Activated CD8-positive, alpha-beta memory T cell treated with anti-CD3 and anti-CD28 coated beads for 4 hours (primary cell): ENCODE measurements around the gene OR10K2.

ENCODE experiments used
- DNase-seq, 2 donors: peaks; one replicate each; pipeline ENCODE4 v3.0.0-alpha.2; 2020; ENCODE audit warnings: low read depth in 2 of 2

OR10K2 gene

GRCh38 chr1:158371188-158371953, 54.7 kb downstream of the OR10K2 start:
- no peak for DNase-seq
